ENCODE results near the gene ZNF282.

Gene ZNF282

DNA sequence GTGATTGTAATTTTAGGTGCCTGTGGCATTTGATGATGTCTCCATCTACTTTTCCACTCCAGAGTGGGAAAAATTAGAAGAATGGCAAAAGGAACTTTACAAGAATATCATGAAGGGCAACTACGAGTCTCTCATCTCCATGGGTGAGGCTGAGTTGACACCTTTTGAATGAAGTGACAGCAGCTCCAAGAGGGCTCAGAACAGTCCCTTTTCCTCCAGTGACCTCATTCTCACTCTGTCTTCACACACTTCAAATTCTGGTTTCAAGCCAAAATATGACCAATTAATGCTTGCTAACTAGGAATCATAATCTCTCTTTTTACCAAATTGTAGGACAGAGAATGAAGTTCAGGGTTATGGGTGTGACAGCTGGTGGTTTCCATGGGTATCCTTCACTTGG, 29.2 kb upstream of the ZNF282 start:
- peaks cover 63 to 82% of the 10 kb centered on the region in 2 experiments for H3K36me3 ChIP-seq (ENCODE audit: control insufficient read depth in 2 of 2, insufficient read depth in 1 of 2, low read length in 2 of 2)
- ChIA-PET POLR2A (no interaction called here), CTCF (interaction anchor here (0.7 to 1.4 kb wide), 2 partner anchors 100 to 101 kb away, joined by 3 read pairs; no protein-coding TSS in a partner anchor)
- H3K4me3 ChIP-seq (ENCODE audit: low read depth, low read length): no peak overlapping the region
- H3K27ac ChIP-seq (ENCODE audit: extremely low read depth, low read depth, low read length): no peak overlapping the region
- TF ChIP-seq ZNF514 (tag by site-specific recombination; IDR thresholded peaks at IDR 0.05) (no peak), ZBTB8A (tag by site-specific recombination; IDR thresholded peaks at IDR 0.05) (no peak), KLF8 (tag by site-specific recombination; IDR thresholded peaks at IDR 0.05) (no peak), ZNF792 (tag by site-specific recombination; IDR thresholded peaks at IDR 0.05) (no peak), MZF1 (tag by site-specific recombination; IDR thresholded peaks at IDR 0.05; ENCODE audit: borderline replicate concordance) (no peak), BCL11B (tag by site-specific recombination; IDR thresholded peaks at IDR 0.05; ENCODE audit: low read depth) (no peak), EGR2 (tag by site-specific recombination; IDR thresholded peaks at IDR 0.05; ENCODE audit: low read depth) (no peak), ZNF677 (tag by site-specific recombination; IDR thresholded peaks at IDR 0.05) (no peak), HOXA7 (CRISPR knock-in tag; IDR thresholded peaks at IDR 0.05; ENCODE audit: borderline replicate concordance) (no peak), ZBTB7A (tag by site-specific recombination; IDR thresholded peaks at IDR 0.05; ENCODE audit: low read depth) (no peak), FEZF1 (tag by site-specific recombination; IDR thresholded peaks at IDR 0.05) (no peak), ZNF670 (tag by site-specific recombination; IDR thresholded peaks at IDR 0.05; ENCODE audit: low read depth) (no peak), ZNF155 (tag by site-specific recombination; IDR thresholded peaks at IDR 0.05) (no peak), ZNF473 (tag by site-specific recombination; IDR thresholded peaks at IDR 0.05) (no peak)
- TF ChIP-seq, protein P1, sequence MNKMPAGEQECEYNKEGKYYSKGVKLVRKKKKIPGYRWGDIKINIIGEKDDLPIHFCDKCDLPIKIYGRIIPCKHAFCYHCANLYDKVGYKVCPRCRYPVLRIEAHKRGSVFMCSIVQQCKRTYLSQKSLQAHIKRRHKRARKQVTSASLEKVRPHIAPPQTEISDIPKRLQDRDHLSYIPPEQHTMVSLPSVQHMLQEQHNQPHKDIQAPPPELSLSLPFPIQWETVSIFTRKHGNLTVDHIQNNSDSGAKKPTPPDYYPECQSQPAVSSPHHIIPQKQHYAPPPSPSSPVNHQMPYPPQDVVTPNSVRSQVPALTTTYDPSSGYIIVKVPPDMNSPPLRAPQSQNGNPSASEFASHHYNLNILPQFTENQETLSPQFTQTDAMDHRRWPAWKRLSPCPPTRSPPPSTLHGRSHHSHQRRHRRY (tag by site-specific recombination; IDR thresholded peaks at IDR 0.05): no peak
- TF ChIP-seq, protein P2, sequence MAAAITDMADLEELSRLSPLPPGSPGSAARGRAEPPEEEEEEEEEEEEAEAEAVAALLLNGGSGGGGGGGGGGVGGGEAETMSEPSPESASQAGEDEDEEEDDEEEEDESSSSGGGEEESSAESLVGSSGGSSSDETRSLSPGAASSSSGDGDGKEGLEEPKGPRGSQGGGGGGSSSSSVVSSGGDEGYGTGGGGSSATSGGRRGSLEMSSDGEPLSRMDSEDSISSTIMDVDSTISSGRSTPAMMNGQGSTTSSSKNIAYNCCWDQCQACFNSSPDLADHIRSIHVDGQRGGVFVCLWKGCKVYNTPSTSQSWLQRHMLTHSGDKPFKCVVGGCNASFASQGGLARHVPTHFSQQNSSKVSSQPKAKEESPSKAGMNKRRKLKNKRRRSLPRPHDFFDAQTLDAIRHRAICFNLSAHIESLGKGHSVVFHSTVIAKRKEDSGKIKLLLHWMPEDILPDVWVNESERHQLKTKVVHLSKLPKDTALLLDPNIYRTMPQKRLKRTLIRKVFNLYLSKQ (tag by site-specific recombination; IDR thresholded peaks at IDR 0.05; ENCODE audit: borderline replicate concordance): no peak
- TF ChIP-seq, protein P3, sequence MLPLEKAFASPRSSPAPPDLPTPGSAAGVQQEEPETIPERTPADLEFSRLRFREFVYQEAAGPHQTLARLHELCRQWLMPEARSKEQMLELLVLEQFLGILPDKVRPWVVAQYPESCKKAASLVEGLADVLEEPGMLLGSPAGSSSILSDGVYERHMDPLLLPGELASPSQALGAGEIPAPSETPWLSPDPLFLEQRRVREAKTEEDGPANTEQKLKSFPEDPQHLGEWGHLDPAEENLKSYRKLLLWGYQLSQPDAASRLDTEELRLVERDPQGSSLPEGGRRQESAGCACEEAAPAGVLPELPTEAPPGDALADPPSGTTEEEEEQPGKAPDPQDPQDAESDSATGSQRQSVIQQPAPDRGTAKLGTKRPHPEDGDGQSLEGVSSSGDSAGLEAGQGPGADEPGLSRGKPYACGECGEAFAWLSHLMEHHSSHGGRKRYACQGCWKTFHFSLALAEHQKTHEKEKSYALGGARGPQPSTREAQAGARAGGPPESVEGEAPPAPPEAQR (tag by site-specific recombination; IDR thresholded peaks at IDR 0.05): no peak
- H3K4me1 ChIP-seq (ENCODE audit: control insufficient read depth, insufficient read depth, low read length): 0 out of 2 replicates have a peak, but pooled peaks cover 3% of the 10 kb centered on the region
- H3K9me3 ChIP-seq (ENCODE audit: control insufficient read depth, insufficient read depth, low read depth, low read length): no peaks in the 10 kb centered on the region

DNA sequence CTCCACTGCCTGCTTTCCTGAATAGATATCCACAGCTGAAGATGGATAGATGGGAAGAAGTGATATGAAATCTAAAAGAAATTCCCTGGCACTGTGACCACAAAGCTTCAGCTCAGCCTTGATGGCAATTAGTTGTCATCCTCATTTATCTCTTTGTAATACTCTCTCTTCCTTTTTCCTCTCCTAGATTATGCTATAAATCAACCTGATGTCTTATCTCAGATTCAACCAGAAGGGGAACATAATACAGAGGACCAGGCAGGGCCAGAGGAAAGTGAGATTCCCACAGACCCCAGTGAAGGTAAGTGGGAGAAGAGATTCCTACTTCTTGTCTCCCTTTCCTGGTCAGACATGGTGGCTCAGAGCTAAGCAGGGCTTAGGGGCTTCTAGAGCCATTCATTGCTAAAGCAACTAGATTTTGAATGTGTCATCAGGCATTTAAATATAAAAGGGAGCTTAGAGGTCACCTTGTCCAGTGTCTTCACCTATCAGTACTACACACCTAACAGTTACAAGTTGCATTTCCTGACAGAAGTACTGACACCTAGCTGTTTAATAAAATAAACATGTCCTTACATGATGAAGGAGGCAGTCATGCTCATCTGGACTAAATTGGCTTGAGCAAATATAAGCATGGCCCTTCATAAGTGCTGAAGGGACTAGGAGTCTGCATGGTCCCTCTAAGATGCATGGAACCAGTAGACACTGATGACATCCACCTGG, 28.6 kb upstream of the ZNF282 start:
- POLR2A ChIA-PET: no interaction called here
- H3K36me3 ChIP-seq (ENCODE audit: control insufficient read depth in 2 of 2, insufficient read depth in 1 of 2, low read length in 2 of 2): peaks cover 62 to 79% of the 10 kb centered on the region in 2 experiments
- H3K27ac ChIP-seq (ENCODE audit: extremely low read depth, low read depth, low read length): no peak overlapping the region
- CTCF ChIA-PET: interaction anchor here (0.5 to 1.4 kb wide), 4 partner anchors 15 to 168 kb away, joined by 3 to 6 read pairs (median 4); no protein-coding TSS in a partner anchor
- no peak overlapping the region for H3K4me3 ChIP-seq (ENCODE audit: low read depth, low read length)
- no peaks in the 10 kb centered on the region for H3K4me1 ChIP-seq (ENCODE audit: control insufficient read depth, insufficient read depth, low read length)
- no peaks in the 10 kb centered on the region for H3K9me3 ChIP-seq (ENCODE audit: control insufficient read depth, insufficient read depth, low read depth, low read length)
- no peak for TF ChIP-seq ZNF311 (tag by site-specific recombination; IDR thresholded peaks at IDR 0.05; ENCODE audit: borderline replicate concordance)
- TF ChIP-seq, protein P4, sequence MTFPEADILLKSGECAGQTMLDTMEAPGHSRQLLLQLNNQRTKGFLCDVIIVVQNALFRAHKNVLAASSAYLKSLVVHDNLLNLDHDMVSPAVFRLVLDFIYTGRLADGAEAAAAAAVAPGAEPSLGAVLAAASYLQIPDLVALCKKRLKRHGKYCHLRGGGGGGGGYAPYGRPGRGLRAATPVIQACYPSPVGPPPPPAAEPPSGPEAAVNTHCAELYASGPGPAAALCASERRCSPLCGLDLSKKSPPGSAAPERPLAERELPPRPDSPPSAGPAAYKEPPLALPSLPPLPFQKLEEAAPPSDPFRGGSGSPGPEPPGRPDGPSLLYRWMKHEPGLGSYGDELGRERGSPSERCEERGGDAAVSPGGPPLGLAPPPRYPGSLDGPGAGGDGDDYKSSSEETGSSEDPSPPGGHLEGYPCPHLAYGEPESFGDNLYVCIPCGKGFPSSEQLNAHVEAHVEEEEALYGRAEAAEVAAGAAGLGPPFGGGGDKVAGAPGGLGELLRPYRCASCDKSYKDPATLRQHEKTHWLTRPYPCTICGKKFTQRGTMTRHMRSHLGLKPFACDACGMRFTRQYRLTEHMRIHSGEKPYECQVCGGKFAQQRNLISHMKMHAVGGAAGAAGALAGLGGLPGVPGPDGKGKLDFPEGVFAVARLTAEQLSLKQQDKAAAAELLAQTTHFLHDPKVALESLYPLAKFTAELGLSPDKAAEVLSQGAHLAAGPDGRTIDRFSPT (tag by site-specific recombination; IDR thresholded peaks at IDR 0.05): no peak
- TF ChIP-seq, protein P5, sequence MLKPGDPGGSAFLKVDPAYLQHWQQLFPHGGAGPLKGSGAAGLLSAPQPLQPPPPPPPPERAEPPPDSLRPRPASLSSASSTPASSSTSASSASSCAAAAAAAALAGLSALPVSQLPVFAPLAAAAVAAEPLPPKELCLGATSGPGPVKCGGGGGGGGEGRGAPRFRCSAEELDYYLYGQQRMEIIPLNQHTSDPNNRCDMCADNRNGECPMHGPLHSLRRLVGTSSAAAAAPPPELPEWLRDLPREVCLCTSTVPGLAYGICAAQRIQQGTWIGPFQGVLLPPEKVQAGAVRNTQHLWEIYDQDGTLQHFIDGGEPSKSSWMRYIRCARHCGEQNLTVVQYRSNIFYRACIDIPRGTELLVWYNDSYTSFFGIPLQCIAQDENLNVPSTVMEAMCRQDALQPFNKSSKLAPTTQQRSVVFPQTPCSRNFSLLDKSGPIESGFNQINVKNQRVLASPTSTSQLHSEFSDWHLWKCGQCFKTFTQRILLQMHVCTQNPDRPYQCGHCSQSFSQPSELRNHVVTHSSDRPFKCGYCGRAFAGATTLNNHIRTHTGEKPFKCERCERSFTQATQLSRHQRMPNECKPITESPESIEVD (tag by site-specific recombination; IDR thresholded peaks at IDR 0.05): no peak
- TF ChIP-seq ZNF621 (tag by site-specific recombination; IDR thresholded peaks at IDR 0.05): no peak
- TF ChIP-seq, protein P2 (tag by site-specific recombination; IDR thresholded peaks at IDR 0.05; ENCODE audit: borderline replicate concordance): no peak
- no peak for TF ChIP-seq ZNF791 (tag by site-specific recombination; IDR thresholded peaks at IDR 0.05)
- TF ChIP-seq ZNF571 (tag by site-specific recombination; IDR thresholded peaks at IDR 0.05): no peak
- no peak for TF ChIP-seq ZNF623 (tag by site-specific recombination; IDR thresholded peaks at IDR 0.05)
- no peak for TF ChIP-seq HOXA7 (CRISPR knock-in tag; IDR thresholded peaks at IDR 0.05; ENCODE audit: borderline replicate concordance)
- TF ChIP-seq GLIS1 (tag by site-specific recombination; IDR thresholded peaks at IDR 0.05): no peak
- no peak for TF ChIP-seq ZNF155 (tag by site-specific recombination; IDR thresholded peaks at IDR 0.05)

Data from HEK293 (cell line).